GM18526 (cell line): ENCODE data around the gene FUT9.

ENCODE experiments used
- POLR2A ChIP-seq: IDR thresholded peaks from 3 replicates; pipeline ENCODE4 v1.6.1; 2011; ENCODE audit not compliant: insufficient read length; ENCODE audit errors: extremely low read depth

FUT9 gene

DNA sequence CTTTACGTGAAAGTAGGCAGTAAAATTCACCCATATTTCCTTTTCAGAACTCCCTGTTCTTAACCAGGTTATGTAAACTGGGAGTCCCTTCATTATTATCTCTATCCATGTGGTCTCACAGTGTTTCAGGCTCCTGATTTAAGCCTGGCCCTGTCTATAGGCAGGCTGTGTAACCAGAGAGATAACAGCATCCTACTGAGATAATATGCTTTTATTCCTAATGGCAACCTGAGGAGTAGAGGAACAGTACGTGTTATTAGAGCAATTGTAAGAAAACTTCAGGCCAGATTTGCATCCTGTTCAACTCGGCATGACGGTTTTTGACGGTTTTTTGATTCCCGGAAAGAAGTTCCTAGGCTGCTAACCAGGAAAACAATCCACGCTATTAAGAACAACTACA, 16.9 kb downstream of the FUT9 start:
- no peak for TF ChIP-seq POLR2A

DNA sequence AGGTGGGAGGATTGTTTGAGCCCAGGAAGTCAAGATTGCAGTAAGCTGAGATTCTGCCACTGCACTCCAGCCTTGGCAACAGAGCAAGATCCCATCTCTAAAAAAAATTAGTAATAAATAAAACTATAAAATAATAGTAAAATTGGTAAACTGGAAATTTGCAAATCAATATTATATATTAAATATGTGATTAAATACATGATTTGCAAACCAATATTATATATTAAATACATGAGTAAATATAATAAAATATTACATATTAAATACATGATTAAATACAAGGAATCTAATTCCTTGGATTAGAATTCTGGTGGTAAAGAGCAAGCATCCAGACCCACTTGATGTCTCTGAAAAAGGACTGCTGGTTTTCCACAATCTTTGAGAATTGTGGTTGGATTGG, 35.8 kb downstream of the FUT9 start:
- no peak for TF ChIP-seq POLR2A

DNA sequence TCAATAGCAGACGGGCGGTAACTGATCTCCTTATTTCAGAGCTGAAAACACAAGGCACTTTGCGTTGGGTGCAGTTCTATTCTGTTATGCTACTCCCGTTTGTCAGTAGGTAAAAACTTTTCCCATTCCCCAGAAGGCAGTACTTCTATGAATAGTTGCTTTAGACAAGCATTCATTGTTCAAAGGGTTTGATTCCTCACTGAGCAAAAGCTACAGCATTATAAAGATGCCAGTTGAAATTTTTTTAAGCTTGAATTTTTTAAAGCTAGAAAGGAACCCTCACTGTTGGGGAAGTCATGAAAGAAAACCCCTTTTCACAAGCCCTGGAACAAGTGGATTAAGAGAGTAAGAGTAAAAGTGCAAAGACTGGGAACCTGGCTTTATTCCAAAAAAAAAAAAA, 42.3 kb downstream of the FUT9 start:
- TF ChIP-seq POLR2A = no peak

DNA sequence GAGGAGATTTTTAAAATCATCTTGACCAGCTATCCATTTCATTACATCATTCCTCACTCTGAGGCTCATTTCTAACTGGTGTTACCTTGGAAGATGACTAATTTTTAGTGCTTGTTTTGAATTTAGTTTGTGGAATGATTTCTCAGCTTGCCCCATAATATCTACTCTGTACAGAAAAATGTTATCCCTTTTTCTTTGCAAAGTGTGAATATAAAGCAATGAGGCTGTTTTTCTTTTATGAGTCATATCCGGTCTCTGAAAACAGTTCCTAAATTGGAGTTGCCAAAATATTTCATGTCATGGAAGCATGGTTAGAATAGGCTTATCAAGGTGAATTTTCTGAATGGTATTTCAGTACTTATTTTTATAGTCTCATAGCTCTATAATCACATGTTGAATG, 43.8 kb downstream of the FUT9 start:
- TF ChIP-seq POLR2A = no peak

DNA sequence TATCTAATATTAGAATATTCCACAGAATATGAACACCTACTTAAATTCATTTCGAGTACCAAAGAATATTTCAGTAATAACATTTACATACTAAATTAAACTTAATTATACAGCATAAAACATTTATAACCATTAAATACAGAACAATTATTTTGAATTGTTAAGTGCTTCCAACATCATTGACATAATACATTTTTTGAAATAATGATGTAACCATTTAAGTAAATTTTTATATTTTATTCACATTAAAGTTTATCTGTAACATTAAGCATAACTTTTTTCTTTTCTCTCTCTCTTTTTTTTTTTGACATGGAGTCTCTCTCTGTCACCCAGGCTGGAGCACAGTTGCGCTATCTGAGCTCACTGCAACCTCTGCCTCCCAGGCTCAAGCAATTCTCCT, 44.5 kb downstream of the FUT9 start:
- TF ChIP-seq POLR2A = no peak

DNA sequence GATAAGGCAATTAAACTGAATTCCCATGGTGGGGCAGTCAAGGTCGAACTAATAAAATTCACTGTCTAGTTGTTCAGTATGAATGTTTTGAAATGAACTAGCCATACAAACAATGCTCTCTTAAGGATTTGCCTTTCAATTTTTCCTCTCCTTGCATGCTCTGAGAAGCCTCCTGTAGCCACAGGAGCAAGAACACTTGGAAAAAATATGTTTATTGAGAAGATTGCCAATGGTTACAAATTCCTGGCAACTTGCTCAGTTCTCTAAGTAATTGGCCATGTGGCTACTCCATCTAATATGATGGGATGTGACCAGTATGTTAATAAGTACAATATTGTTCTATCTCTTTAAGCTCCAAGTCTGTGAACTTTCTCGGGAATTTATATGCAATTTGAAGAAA, 49.4 kb downstream of the FUT9 start:
- TF ChIP-seq POLR2A = no peak

DNA sequence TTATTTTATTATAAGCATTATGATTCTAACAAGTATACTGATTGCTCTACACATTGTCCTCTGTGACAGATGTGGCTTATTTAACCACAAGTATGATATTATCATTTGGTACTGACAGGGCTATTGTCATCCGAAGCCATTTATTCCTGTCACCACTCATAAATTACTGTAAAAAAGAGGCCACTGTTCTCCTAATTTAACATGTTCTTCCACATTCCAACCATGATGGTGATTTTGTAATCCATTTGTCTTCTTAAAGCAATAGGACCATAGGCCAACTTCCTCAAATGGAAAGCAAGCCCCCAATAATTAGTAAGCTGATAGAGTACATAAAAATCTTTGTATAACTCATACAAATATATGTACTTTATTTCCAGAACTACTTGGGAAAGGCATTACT, 50.6 kb downstream of the FUT9 start:
- no peak for TF ChIP-seq POLR2A

DNA sequence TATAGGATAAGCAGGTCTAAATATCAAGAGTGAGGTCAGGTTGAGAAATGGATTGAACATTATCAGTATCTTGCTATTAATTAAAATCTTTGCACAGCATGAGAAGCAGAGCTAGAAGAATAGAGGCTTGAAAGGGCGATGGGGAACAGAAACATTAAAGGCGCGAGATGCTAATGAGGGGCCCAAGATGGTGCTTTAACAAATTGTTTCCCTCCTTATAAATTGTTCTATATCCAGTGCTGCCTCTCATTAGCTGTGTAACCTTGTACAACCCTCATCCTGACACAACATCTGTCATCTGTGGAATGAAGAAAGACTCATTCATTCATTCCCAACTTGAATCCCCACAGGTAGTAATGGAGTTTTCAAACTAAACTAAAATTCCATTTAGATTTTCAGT, 57.8 kb downstream of the FUT9 start:
- TF ChIP-seq POLR2A = no peak

DNA sequence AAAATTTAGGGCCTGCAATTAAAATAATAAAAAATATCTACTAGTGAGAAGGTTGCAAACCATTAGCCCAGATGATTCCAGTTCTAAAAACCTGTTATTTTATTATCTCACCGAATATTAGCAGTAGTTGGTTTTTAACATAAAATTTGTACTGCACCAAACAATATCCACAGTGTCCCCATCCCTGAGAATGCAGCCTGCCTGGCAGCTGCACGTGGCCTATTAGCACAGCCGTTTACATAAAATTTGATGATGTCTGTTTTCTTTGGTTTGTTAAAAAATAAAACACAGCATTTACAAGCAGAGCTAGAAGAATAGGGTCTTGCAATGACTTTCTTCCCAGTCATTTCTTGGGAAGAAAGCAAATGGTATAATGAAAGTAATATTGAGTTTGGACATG, 58.2 kb downstream of the FUT9 start:
- no peak for TF ChIP-seq POLR2A

DNA sequence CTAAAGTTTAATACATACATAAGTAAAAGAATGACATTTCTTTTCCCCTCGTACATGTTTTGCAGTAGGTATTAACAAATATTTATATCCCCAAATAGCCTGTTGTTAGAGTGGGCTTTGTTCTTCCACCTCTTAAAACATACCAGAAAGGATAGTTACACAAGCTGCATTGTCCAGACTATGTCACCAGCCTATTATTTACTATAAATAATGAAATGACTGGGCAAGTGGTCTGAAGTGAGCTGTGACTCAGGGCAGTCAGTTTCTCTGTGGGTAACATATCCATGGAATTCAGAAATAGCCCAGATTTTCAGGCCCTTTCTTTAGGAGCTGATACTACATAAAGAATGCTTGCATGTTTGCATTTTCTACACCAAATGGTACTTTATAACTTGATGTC, 60.1 kb downstream of the FUT9 start:
- no peak for TF ChIP-seq POLR2A

DNA sequence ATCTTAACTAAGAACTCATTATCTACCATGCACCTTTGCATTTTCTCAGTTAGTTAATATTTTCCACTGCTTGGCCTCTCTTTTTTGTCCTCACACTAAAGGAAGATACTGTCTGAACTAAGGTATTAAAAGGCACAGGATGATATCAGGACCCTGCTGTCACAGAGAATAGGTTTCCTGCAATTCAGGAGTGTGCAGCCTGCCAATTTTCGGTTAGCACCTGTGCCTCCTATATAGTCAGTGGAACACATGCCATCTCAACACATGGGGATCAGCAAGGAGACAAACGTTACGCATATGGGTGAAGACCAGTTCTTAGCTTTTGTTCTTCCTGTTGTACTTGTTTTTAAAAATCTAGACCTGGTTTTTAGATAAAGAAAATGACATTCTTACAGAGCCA, 71.0 kb downstream of the FUT9 start:
- no peak for TF ChIP-seq POLR2A

DNA sequence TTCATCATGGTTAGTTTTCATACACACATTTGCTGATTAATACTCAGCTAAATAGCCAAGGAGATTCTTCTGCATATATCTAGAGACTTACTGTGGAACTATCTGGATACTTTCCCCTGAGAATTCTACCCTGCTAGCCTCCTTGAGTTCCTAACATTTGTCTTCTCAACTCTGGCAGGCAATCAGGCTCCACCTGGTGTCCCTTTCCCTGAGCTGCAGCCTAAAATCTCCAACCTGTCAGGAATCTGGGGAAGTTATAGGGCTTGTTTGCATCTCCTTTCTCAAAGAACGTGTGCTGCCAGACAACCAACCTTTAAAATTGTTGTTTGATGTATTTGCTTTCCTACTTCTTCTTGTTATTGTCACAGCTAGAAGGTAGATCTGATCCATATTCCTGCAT, 73.4 kb downstream of the FUT9 start:
- TF ChIP-seq POLR2A = no peak

DNA sequence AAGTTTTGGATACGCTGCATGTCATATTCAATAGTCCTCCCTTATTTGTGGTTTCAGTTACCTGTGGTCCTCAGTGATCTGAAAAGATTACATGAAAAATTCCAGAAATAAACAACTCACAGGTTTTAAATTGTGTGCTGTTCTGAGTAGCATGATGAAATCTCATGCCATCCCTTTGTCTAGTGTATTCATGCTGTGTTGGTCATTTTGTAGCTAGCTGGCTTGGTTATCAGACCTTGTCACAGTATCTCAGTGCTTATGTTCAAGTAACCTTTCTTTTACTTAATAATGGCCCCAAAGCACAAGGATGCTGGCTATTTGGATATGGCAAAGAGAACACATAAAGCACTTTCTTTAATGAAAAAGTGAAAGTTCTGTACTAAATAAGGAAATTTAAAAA, 78.3 kb downstream of the FUT9 start:
- no peak for TF ChIP-seq POLR2A

DNA sequence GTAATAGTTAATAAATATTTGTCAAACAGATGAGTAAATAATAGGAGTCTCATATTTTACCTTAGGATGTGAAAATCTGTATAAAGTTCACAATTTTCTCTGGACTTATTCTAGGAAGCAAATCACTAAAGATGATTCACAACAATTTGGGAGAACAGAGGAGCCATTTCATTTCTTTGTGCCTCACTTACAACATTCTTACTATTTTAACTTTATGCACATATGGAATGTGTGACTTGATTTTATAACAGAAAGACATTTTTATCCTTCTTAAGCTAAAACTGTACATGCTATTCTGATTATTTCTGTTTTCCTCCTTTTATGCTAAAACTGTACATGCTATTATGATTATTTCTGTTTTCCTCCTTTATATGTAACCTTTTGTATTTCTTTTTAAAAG, 83.3 kb downstream of the FUT9 start:
- TF ChIP-seq POLR2A = no peak

DNA sequence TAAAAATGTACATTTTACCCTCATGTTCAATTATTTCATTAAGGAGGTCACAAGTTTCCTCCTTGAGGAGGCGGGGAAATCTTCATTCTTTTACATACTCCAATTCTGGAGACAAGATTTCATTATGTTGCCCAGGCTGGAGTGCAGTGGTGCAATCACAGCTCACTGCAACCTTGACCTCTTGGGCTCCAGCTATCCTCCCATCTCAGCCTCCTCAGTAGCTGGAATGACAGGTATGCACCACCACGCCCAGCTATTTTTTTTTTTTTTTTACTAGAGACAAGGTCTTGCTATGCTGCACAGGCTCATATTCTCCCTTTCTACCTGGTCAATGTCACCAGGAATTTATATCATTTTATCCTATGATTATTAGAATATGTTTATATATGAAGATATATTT, 85.8 kb downstream of the FUT9 start:
- no peak for TF ChIP-seq POLR2A

DNA sequence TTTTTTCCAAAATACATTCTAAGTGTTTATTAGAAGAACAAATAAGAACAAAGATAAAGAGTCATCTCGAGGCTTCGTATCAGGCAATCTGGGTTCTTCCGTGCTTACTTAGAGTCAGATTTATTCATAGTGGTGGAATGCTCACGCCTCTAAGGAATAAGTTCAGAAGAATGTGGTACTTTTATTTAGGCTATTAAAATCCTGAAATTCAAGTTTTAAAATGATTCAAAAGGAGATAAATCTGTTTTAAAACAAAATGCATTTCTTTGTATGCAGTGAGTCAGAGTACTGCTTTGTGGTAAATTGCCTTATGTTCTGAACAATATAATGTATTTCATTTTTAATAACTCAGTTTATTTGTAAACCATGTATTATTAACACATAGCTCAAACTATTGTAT, 89.1 kb downstream of the FUT9 start:
- TF ChIP-seq POLR2A = no peak

DNA sequence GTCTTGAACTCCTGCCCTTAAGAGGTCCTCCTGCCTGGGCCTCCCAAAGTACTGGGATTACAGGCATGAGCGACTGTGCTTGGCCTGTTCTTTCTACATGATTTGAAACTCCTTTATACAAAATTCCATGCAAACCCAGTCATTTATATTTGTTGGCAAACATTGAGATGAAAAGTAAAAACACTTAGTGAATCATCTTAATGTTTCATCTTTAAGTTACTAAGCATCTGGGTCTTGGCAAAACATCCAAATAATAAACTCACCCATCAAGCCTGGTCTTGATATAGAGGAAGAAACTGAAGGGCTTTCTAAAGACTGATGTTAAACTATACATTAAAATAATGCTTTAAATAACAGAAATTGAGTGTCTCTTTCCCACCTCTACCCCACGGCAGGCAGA, 95.1 kb downstream of the FUT9 start:
- no peak for TF ChIP-seq POLR2A

DNA sequence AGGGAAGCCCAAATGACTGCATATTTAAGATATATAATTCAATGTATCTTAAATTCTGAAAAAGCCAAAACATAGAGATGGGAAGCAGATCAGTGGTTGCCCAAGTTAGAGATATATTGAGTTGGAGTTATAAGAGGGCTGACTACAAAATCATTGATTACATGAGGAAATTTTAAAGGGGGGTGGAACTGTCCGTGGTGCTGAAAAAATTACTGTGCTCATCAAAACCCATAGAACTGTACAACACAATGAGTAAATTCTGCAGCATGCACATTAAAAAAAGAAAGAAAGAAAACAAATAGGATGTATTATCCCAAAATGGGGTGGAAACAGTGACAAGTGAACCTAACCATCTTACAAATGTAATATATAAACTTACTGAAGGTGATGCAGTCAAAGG, 100.9 kb downstream of the FUT9 start:
- no peak for TF ChIP-seq POLR2A
